SHP77 treated with DMSO at 0.1 percent for 48 hours (cell line): ENCODE measurements around the gene NUDT22.

Experiments used
- DNase-seq: peaks from one replicate; lab custom pipeline; 2025; lab: John Stamatoyannopoulos, UW

The NUDT22 gene

GRCh38 chr11:64275031-64275800, 49.1 kb downstream of the NUDT22 start:
- DNase-seq: no peak

GRCh38 chr11:64275841-64276240, 49.8 kb downstream of the NUDT22 start:
- no peak for DNase-seq

- DNase-seq: no peak
Measured at GRCh38 chr11:64276653-64277431, 50.8 kb downstream of the NUDT22 start.

- DNase-seq: no peak
Measured at GRCh38 chr11:64278576-64279190, 52.6 kb downstream of the NUDT22 start.
